Measurements from ENCODE around the gene JPH4.
A peak's percentile ranks its signal among the peaks of the same experiment; 100 is the strongest.
"Not testable (repeated sequence)": the region's sequence is repeated elsewhere in the genome, so short reads cannot be mapped to it uniquely, and the experiment has no call there.

JPH4 gene

DNA sequence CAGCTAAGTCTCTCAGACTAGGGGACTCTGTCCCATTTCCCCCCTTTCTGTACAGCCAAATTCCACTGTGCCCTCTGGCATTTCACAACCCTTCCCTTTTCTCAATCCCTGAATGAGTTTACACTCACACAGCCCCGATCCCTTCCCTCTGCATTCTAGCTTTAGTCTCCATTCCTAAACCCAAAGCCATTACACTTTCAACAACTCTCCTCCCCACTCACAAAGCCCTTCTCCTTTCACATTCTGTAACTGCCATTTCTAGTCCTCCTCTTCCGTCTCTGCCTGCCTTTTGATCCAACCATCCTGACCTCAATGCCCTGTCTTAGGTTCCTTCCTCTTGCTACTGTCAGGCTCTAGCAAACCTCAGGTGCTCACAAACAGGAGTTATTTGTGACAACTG lies 30.7 kb downstream of the JPH4 start:
- Histone ChIP-seq H3K9ac (ENCODE audit: low read depth, low read length) (no peak overlapping the region; the same call in 1 of the 2 replicates), H3K4me1 (ENCODE audit: insufficient read depth, low read length) (peaks cover 49% of the 10 kb centered on the region)

GRCh38 chr14:23546450-23547035 lies 32.0 kb downstream of the JPH4 start:
- H3K9me3 ChIP-seq (ENCODE audit: control insufficient read depth, insufficient read depth, low read length) = no peaks in the 10 kb centered on the region
- H3K36me3 ChIP-seq (ENCODE audit: insufficient read depth, low read length) = peaks cover 6% of the 10 kb centered on the region; the same call in 1 of the 2 replicates
- H3K4me1 ChIP-seq (ENCODE audit: insufficient read depth, low read length) = peaks cover 49% of the 10 kb centered on the region
- no peak overlapping the region for H3K9ac ChIP-seq (ENCODE audit: low read depth, low read length)

More for the DNA sequence above, 30.7 kb downstream of the JPH4 start:
- peaks cover 4% of the 10 kb centered on the region; the same call in 1 of the 2 replicates for H3K36me3 ChIP-seq (ENCODE audit: insufficient read depth, low read length)
- H3K9me3 ChIP-seq (ENCODE audit: control insufficient read depth, insufficient read depth, low read length) = no peaks in the 10 kb centered on the region

DNA sequence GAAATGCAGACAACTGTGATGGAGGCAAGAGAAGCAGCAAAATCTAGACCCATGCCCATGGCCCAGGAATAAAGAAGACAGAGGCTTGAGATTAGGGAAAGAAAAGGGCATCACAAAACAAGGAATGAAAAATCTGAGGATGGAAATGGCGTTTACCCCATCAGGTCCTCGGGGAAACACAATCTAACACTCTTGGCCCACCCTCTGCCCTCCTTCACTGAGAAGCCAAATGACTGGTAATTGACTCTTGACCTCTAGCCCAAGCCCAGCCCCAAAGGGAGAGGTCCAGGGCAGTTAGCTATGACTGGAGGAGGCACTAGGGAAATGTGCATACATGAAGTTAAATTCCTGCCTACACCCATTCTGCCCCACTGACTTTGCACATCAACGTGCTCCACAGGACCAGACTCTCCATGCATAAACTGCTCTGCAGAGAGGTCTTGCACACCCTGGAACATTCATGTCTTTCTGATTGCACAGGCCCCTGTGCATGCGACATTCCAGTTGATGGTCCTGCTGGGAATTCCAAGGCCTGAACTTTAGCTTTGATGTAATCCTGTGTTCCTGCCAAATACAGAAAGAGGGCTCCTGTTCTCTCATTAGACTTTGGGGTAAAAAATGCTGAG lies 32.7 kb downstream of the JPH4 start:
- H3K9ac ChIP-seq (ENCODE audit: low read depth, low read length) = no peak overlapping the region
- H3K9me3 ChIP-seq (ENCODE audit: control insufficient read depth, insufficient read depth, low read length) = no peaks in the 10 kb centered on the region
- peaks cover 6% of the 10 kb centered on the region; the same call in 1 of the 2 replicates for H3K36me3 ChIP-seq (ENCODE audit: insufficient read depth, low read length)
- peaks cover 49% of the 10 kb centered on the region for H3K4me1 ChIP-seq (ENCODE audit: insufficient read depth, low read length)

DNA sequence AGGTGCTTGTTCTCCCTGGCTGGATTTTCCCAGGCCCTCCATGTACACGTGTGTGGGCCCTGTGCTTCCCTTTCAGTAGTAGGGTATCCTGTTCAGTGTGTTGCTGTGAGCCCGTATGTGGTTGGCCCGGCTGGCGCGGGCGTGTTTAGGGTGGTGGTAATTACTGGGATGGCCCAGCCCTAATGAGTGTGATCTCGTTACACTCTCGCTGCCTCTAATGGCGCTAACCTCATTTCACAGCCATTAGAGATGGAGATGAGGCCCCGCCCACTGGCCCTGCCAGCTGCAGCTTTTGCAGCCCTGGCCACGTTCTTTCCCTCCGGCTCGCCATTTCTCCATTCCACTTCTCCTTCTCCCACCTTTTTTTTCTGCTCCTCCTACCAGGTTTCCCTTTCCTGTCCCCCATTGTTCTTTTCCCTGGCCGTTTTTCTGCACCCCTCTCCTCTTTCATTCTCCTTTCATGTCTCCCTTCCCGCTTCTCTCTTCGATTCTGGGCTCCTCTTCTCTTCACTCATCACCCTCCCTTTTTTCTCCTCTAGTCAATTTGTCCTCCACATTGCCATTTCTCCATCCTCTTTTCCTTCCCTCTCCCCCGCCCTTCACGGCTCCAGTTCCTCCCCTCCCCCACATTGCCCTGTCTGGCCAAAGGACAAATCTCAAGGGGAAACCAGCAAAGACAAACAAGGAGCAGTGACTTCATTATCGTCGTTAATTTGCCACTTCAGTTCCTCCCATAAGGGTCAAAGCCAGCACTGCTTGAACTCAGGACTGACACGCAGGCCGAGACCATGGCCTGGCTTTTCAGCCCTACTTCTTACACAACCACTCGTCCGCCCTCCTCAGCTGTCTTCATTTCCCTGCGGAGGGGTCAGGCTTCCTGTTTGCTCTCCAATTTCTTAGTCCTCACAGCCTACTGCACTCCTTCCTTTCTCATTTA lies 33.8 kb downstream of the JPH4 start:
- peak overlapping the region; percentile 38 for H3K9ac ChIP-seq (ENCODE audit: low read depth, low read length)
- H3K36me3 ChIP-seq (ENCODE audit: insufficient read depth, low read length) = peaks cover 6% of the 10 kb centered on the region; the same call in 1 of the 2 replicates
- H3K4me1 ChIP-seq (ENCODE audit: insufficient read depth, low read length) = peaks cover 52% of the 10 kb centered on the region
- H3K9me3 ChIP-seq (ENCODE audit: control insufficient read depth, insufficient read depth, low read length) = no peaks in the 10 kb centered on the region

DNA sequence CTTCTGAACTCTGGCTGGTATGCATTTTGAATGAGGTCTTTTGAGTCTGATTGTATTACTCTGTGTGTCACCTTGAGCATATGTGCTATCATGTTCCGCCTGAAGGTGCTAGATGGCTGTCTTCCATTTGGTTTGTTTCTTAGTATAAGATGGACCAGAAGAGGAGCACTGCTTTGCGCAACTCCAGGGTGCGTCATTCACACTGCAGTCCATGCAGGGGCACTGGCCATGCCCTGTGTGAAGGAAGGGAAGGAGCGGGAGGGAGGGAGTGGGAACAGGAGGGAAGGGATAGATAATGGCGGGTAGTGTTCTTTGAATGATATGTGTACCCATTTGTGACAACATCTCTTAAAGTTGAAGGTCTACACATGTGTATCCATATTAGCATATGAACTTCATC lies 35.2 kb downstream of the JPH4 start:
- H3K9me3 ChIP-seq (ENCODE audit: control insufficient read depth, insufficient read depth, low read length) = no peaks in the 10 kb centered on the region
- peaks cover 50% of the 10 kb centered on the region for H3K4me1 ChIP-seq (ENCODE audit: insufficient read depth, low read length)
- H3K9ac ChIP-seq (ENCODE audit: low read depth, low read length) = no peak overlapping the region
- H3K36me3 ChIP-seq (ENCODE audit: insufficient read depth, low read length) = peaks cover 6% of the 10 kb centered on the region; the same call in 1 of the 2 replicates

- peaks cover 39% of the 10 kb centered on the region for H3K4me1 ChIP-seq (ENCODE audit: insufficient read depth, low read length)
Observed at GRCh38 chr14:23542261-23542660, 36.3 kb downstream of the JPH4 start.

GRCh38 chr14:23540141-23540469 lies 38.5 kb downstream of the JPH4 start:
- Histone ChIP-seq H3K9ac (ENCODE audit: low read depth, low read length) (no peak overlapping the region), H3K9me3 (ENCODE audit: control insufficient read depth, insufficient read depth, low read length) (no peaks in the 10 kb centered on the region), H3K4me1 (ENCODE audit: insufficient read depth, low read length) (peaks cover 31% of the 10 kb centered on the region), H3K36me3 (ENCODE audit: insufficient read depth, low read length) (peaks cover 6% of the 10 kb centered on the region; the same call in 1 of the 2 replicates)

More at GRCh38 chr14:23542261-23542660, 36.3 kb downstream of the JPH4 start:
- Histone ChIP-seq H3K9me3 (ENCODE audit: control insufficient read depth, insufficient read depth, low read length) (no peaks in the 10 kb centered on the region), H3K9ac (ENCODE audit: low read depth, low read length) (no peak overlapping the region), H3K36me3 (ENCODE audit: insufficient read depth, low read length) (peaks cover 6% of the 10 kb centered on the region; the same call in 1 of the 2 replicates)

GRCh38 chr14:23539248-23540140 lies 39.1 kb downstream of the JPH4 start:
- H3K4me1 ChIP-seq (ENCODE audit: insufficient read depth, low read length) = peaks cover 31% of the 10 kb centered on the region
- peaks cover 6% of the 10 kb centered on the region; the same call in 1 of the 2 replicates for H3K36me3 ChIP-seq (ENCODE audit: insufficient read depth, low read length)
- H3K9me3 ChIP-seq (ENCODE audit: control insufficient read depth, insufficient read depth, low read length) = no peaks in the 10 kb centered on the region
- H3K9ac ChIP-seq (ENCODE audit: low read depth, low read length) = peak overlapping the region; percentile 82

GRCh38 chr14:23538785-23539184 lies 39.8 kb downstream of the JPH4 start:
- Histone ChIP-seq H3K9me3 (ENCODE audit: control insufficient read depth, insufficient read depth, low read length) (no peaks in the 10 kb centered on the region), H3K4me1 (ENCODE audit: insufficient read depth, low read length) (peaks cover 27% of the 10 kb centered on the region), H3K36me3 (ENCODE audit: insufficient read depth, low read length) (peaks cover 6% of the 10 kb centered on the region; the same call in 1 of the 2 replicates), H3K9ac (ENCODE audit: low read depth, low read length) (peak overlapping the region; percentile 82)

- peak overlapping the region; percentile 82 for H3K9ac ChIP-seq (ENCODE audit: low read depth, low read length)
- peaks cover 5% of the 10 kb centered on the region; the same call in 1 of the 2 replicates for H3K36me3 ChIP-seq (ENCODE audit: insufficient read depth, low read length)
- peaks cover 27% of the 10 kb centered on the region for H3K4me1 ChIP-seq (ENCODE audit: insufficient read depth, low read length)
- no peaks in the 10 kb centered on the region for H3K9me3 ChIP-seq (ENCODE audit: control insufficient read depth, insufficient read depth, low read length)
Observed at GRCh38 chr14:23538050-23538718, 40.4 kb downstream of the JPH4 start.

GRCh38 chr14:23537351-23538049 lies 41.1 kb downstream of the JPH4 start:
- Histone ChIP-seq H3K9ac (ENCODE audit: low read depth, low read length) (peak overlapping the region; percentile 82), H3K4me1 (ENCODE audit: insufficient read depth, low read length) (peaks cover 27% of the 10 kb centered on the region), H3K36me3 (ENCODE audit: insufficient read depth, low read length) (peaks cover 3% of the 10 kb centered on the region; the same call in 1 of the 2 replicates), H3K9me3 (ENCODE audit: control insufficient read depth, insufficient read depth, low read length) (no peaks in the 10 kb centered on the region)

DNA sequence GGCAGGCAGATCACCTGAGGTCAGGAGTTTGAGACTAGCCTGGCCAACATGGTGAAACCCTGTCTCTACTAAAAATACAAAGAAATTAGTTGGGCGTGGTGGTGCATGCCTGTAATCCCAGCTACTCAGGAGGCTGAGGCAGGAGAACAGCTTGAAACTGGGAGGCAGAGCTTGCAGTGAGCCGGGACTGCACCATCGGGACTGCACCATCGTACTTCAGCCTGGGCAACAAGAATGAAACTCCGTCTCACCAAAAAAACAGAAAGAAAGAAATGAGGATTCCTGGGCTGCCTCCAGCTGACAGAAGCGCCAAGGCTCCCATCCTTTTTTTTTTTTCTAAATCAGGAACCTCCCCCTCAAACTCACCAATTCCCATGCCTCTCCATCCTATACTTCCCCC lies 41.7 kb downstream of the JPH4 start:
- Histone ChIP-seq H3K4me1 (ENCODE audit: insufficient read depth, low read length) (peaks cover 27% of the 10 kb centered on the region), H3K9ac (ENCODE audit: low read depth, low read length) (peak overlapping the region; percentile 82)
- H3K36me3 ChIP-seq (ENCODE audit: insufficient read depth, low read length); H3K9me3 ChIP-seq (ENCODE audit: control insufficient read depth, insufficient read depth, low read length): not testable (repeated sequence)

DNA sequence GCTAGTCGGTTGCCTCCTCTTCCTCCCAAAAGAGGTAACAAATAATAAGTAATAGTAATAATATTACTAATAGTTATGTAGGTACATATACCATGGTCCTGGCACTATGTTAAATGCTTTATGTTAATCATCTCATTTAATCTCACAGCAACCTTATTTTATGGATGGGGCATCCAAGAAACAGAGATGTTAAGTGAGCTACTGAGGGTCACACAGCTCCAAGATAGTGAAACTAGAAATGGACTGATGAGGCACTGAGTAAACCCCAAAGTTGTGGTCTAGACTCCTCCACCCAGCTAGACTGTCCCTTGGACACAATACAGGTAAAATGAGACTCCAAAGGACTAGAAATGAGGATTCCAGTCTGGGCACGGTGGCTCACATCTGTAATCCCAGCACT lies 42.1 kb downstream of the JPH4 start:
- Histone ChIP-seq H3K9me3 (ENCODE audit: control insufficient read depth, insufficient read depth, low read length) (no peaks in the 10 kb centered on the region), H3K36me3 (ENCODE audit: insufficient read depth, low read length) (peaks cover 3% of the 10 kb centered on the region), H3K9ac (ENCODE audit: low read depth, low read length) (no peak overlapping the region), H3K4me1 (ENCODE audit: insufficient read depth, low read length) (peaks cover 27% of the 10 kb centered on the region)
